IMR-90 (cell line): ENCODE results near the gene RSU1. TPM values are rescaled to one million over a fixed set of nuclear protein-coding genes. Genes with fewer than 3 reads are reported as not detected.

Experiments used
- ATAC-seq: fragments of 200-7000 bp; cut with Tn5 transposase; 2 replicates; pipeline ENCODE4 v1.9.1; 2020; ENCODE audit warnings: low read depth, mild to moderate bottlenecking, moderate library complexity
- BruUV-seq: library from RNA; stranded (reverse); fragments of 400-500 nt; replicated peaks from 2 replicates; lab custom pipeline; 2021; lab: Mats Ljungman, UMichigan
- CTCF ChIA-PET: fragments of 300-600 bp; formaldehyde crosslinking; extraction: SDS; loops from one replicate; lab custom pipeline; 2021; ENCODE audit warnings: antibody characterized with exemption; lab: Yijun Ruan, JAX
- POLR2A ChIA-PET: fragments of 300-600 bp; sonication (Branson Sonifier 250); formaldehyde crosslinking; loops from one replicate; lab custom pipeline; 2022; ENCODE audit warnings: antibody characterized with exemption; ENCODE audit not compliant: unreplicated experiment; lab: Charles Lee
- DNase-seq: peaks from one replicate; pipeline ENCODE4 v3.0.0; 2013
- H2AFZ ChIP-seq: replicated peaks from 2 replicates; pipeline ENCODE3; 2013; ENCODE audit warnings: low read length, mild to moderate bottlenecking; ENCODE audit not compliant: poor library complexity
- H2AK5ac ChIP-seq: 2 replicates; pipeline ENCODE4 v1.6.1; 2013; ENCODE audit warnings: low read depth, low read length, inconsistent platforms
- H2AK9ac ChIP-seq: replicated peaks from 2 replicates; pipeline ENCODE3; 2013; ENCODE audit warnings: mild to moderate bottlenecking, low read depth, low read length, moderate library complexity; ENCODE audit not compliant: poor library complexity
- H2BK120ac ChIP-seq: 2 replicates; pipeline ENCODE4 v1.6.1; 2013; ENCODE audit warnings: low read depth, low read length, inconsistent platforms
- H2BK15ac ChIP-seq: 3 replicates; pipeline ENCODE4 v1.6.1; 2013; ENCODE audit warnings: low read depth, low read length, inconsistent platforms
- H2BK20ac ChIP-seq: 2 replicates; pipeline ENCODE4 v1.6.1; 2013; ENCODE audit warnings: low read depth, mild to moderate bottlenecking, inconsistent platforms, low read length, moderate library complexity
- H2BK5ac ChIP-seq: 2 replicates; pipeline ENCODE4 v1.6.1; 2013; ENCODE audit warnings: mild to moderate bottlenecking, low read depth, low read length, inconsistent platforms; ENCODE audit not compliant: poor library complexity, severe bottlenecking
- H3K14ac ChIP-seq: replicated peaks from 2 replicates; pipeline ENCODE4 v1.6.1; 2013; ENCODE audit warnings: low read depth, low read length, inconsistent platforms
- H3K18ac ChIP-seq: 2 replicates; pipeline ENCODE4 v1.6.1; 2013; ENCODE audit warnings: low read depth, low read length, control low read depth
- H3K23ac ChIP-seq: 2 replicates; pipeline ENCODE4 v1.6.1; 2013; ENCODE audit warnings: low read depth, low read length, inconsistent platforms
- H3K27ac ChIP-seq: 2 replicates; pipeline ENCODE4 v1.5.1; 2013; ENCODE audit warnings: mild to moderate bottlenecking, control low read depth, low read length; ENCODE audit not compliant: insufficient read depth
- H3K27me3 ChIP-seq: 2 replicates; pipeline ENCODE4 v1.6.1; 2013; ENCODE audit warnings: low read length; ENCODE audit not compliant: control insufficient read depth, insufficient read depth
- H3K36me3 ChIP-seq: 2 replicates; pipeline ENCODE4 v1.6.1; 2013; ENCODE audit warnings: low read length, mixed read lengths; ENCODE audit not compliant: control insufficient read depth, insufficient read depth
- H3K4ac ChIP-seq: 2 replicates; pipeline ENCODE4 v1.6.1; 2013; ENCODE audit warnings: low read depth, low read length, inconsistent platforms
- H3K4me1 ChIP-seq: 2 replicates; pipeline ENCODE4 v1.6.1; 2013; ENCODE audit warnings: low read length, mixed read lengths; ENCODE audit not compliant: control insufficient read depth, insufficient read depth
- H3K4me2 ChIP-seq: 2 replicates; pipeline ENCODE4 v1.6.1; 2013; ENCODE audit warnings: low read depth, mild to moderate bottlenecking, control low read depth, low read length, moderate library complexity
- H3K4me3 ChIP-seq: 2 replicates; pipeline ENCODE4 v1.5.1; 2013; ENCODE audit warnings: low read depth, mild to moderate bottlenecking, control low read depth, low read length, moderate library complexity; ENCODE audit not compliant: insufficient read depth
- H3K56ac ChIP-seq: 2 replicates; pipeline ENCODE4 v1.6.1; 2013; ENCODE audit warnings: low read length, inconsistent platforms; ENCODE audit not compliant: insufficient read depth; ENCODE audit errors: extremely low read depth
- H3K79me1 ChIP-seq, 2 experiments: 2 replicates each; pipeline ENCODE4 v1.6.1; 2013; ENCODE audit warnings: low read length in 2 of 2, inconsistent platforms in 1 of 2, low read depth in 1 of 2
- H3K9ac ChIP-seq: 2 replicates; pipeline ENCODE4 v1.6.1; 2013; ENCODE audit warnings: low read depth, low read length, control low read depth
- H3K9me1 ChIP-seq: 2 replicates; pipeline ENCODE4 v1.6.1; 2013; ENCODE audit warnings: low read length, inconsistent platforms; ENCODE audit not compliant: insufficient read depth
- H3K9me3 ChIP-seq: 2 replicates; pipeline ENCODE4 v1.6.1; 2013; ENCODE audit warnings: low read length; ENCODE audit not compliant: control insufficient read depth, insufficient read depth
- H4K20me1 ChIP-seq: 2 replicates; pipeline ENCODE4 v1.6.1; 2013; ENCODE audit warnings: low read length, inconsistent platforms; ENCODE audit not compliant: insufficient read depth
- H4K5ac ChIP-seq: 2 replicates; pipeline ENCODE4 v1.6.1; 2013; ENCODE audit warnings: mild to moderate bottlenecking, low read depth, low read length, control low read depth
- H4K8ac ChIP-seq, 2 experiments: 2 replicates each; pipeline ENCODE4 v1.6.1; 2013; ENCODE audit warnings: low read depth in 2 of 2, low read length in 2 of 2, control low read depth in 1 of 2, inconsistent platforms in 1 of 2
- H4K91ac ChIP-seq: 2 replicates; pipeline ENCODE4 v1.6.1; 2013; ENCODE audit warnings: low read depth, low read length, inconsistent platforms; ENCODE audit not compliant: insufficient read depth
- CEBPB ChIP-seq: IDR thresholded peaks from 2 replicates; pipeline ENCODE4 v1.6.1; 2012; ENCODE audit warnings: low read depth, low read length, improper control_type of control experiment
- CHD1 ChIP-seq: IDR thresholded peaks from 2 replicates; pipeline ENCODE4 v1.6.1; 2012; ENCODE audit warnings: low read depth, low read length, improper control_type of control experiment
- MAFK ChIP-seq: IDR thresholded peaks from 2 replicates; pipeline ENCODE4 v1.6.1; 2012; ENCODE audit warnings: low read depth, low read length, improper control_type of control experiment
- MXI1 ChIP-seq: IDR thresholded peaks from 2 replicates; pipeline ENCODE4 v1.6.1; 2012; ENCODE audit warnings: low read depth, mild to moderate bottlenecking, low read length, moderate library complexity, borderline replicate concordance
- RAD21 ChIP-seq: IDR thresholded peaks from 2 replicates; pipeline ENCODE4 v1.6.1; 2012; ENCODE audit warnings: low read length, improper control_type of control experiment
- RFX5 ChIP-seq: IDR thresholded peaks from 2 replicates; pipeline ENCODE4 v1.8.0; 2012; ENCODE audit warnings: low read depth, mild to moderate bottlenecking, low read length, moderate library complexity
- SMC3 ChIP-seq: fragments of 150-350 bp; IDR thresholded peaks from 2 replicates; pipeline ENCODE4 v1.6.1; 2016; ENCODE audit warnings: low read depth, mild to moderate bottlenecking, antibody characterized with exemption, low read length, moderate library complexity
- WGBS, 2 experiments: methylation state at CpG; one replicate each; pipeline versions ENCODE4 v1.1.5 to v1.1.7; 2013; ENCODE audit warnings: missing lambda C conversion rate in 2 of 2; ENCODE audit not compliant: insufficient read length in 1 of 2; ENCODE audit errors: extremely low coverage in 2 of 2; 5-methylcytosine and 5-hydroxymethylcytosine counted together
- dilution Hi-C: fragments of 300-500 bp; cut with HindIII; formaldehyde crosslinking; loops from one replicate; pipeline ENCODE4 v1.14.3; 2018; ENCODE audit warnings: low sequenced_read_pairs; ENCODE audit not compliant: unreplicated experiment
- in situ Hi-C: fragments of 300-500 bp; cut with MboI; formaldehyde crosslinking; loops from 3 replicates; pipeline ENCODE4 v1.14.3; 2019; ENCODE audit warnings: low sequenced_read_pairs, inconsistent platforms, mixed read lengths
- intact Hi-C: fragments of 100-400 bp; cut with micrococcal nuclease; formaldehyde crosslinking; loops from 2 replicates; pipeline ENCODE4 v1.10.0; 2022
- polyA plus RNA-seq, 3 experiments: library from polyadenylated mRNA; depleted of rRNA; stranded (reverse); fragments of >200 nt; gene quantifications; 2 replicates each; pipeline ENCODE4 v1.2.3, GENCODE V29; 2012; ENCODE audit warnings: low replicate concordance in 1 of 3
- total RNA-seq: library from RNA; depleted of rRNA; stranded (reverse); fragments of >200 nt; gene quantifications from 2 replicates; pipeline ENCODE4 v1.2.3, GENCODE V29; 2012
- TF ChIP-seq, protein P1 (sequence below): conservative IDR thresholded peaks from 2 replicates; pipeline ENCODE4 v1.5.1; 2012; ENCODE audit warnings: mild to moderate bottlenecking, low read depth, low read length, improper control_type of control experiment
- TF ChIP-seq, protein P2 (sequence below): fragments of 150-350 bp; IDR thresholded peaks from 2 replicates; pipeline ENCODE4 v1.6.1; 2017; ENCODE audit warnings: mild to moderate bottlenecking, antibody characterized with exemption, low read length, low read depth

Gene RSU1
- total and polyA plus RNA-seq, 2 of the 4 experiments (the other 2 are of a cell fraction) = 134 to 148 TPM

DNA sequence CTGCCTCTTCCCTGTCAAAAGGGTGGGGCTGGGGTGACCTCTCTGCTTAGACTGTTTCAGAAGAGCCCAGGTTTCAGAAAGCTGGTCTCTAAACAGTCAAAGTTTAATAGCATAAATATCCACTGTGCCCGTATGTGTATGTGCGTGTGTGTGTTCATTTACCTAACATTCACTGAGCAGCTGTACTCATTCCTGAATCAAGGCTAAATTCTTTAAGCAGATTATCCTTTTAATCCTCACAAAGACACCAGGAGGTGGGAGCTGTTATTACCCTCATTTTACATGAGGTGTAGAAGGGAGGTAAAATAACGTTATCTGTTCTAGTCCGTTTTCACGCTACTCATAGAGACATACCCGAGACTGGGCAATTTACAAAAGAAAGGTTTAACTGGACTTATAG is 72.2 kb downstream of the RSU1 start:
- POLR2A ChIA-PET = no interaction called here
- intact Hi-C loops (no loop called here), in situ Hi-C loops (no loop called here), dilution Hi-C loops (no loop called here)
- Histone ChIP-seq H3K79me1 (peaks cover 14 to 24% of the 10 kb centered on the region in 2 experiments), H2BK15ac (no peak overlapping the region), H3K9ac (no peak overlapping the region), H2BK120ac (no peak overlapping the region), H3K4me3 (no peak overlapping the region), H2AK9ac (no peak overlapping the region), H4K5ac (no peak overlapping the region), H3K23ac (no peak overlapping the region), H3K9me3 (no peaks in the 10 kb centered on the region), H2BK20ac (no peak overlapping the region), H3K9me1 (peaks cover 5% of the 10 kb centered on the region; the same call in 1 of the 2 replicates), H4K20me1 (no peaks in the 10 kb centered on the region; the same call in 1 of the 2 replicates), H4K91ac (no peak overlapping the region), H3K27me3 (no peaks in the 10 kb centered on the region), H3K4me1 (no peaks in the 10 kb centered on the region), H3K56ac (no peak overlapping the region), H3K36me3 (peaks cover 7% of the 10 kb centered on the region), H3K27ac (no peak overlapping the region), H3K14ac (no peak overlapping the region), H2AK5ac (no peak overlapping the region), H3K4ac (no peak overlapping the region), H2BK5ac (no peak overlapping the region), H3K18ac (no peak overlapping the region), H2AFZ (no peak overlapping the region), H3K4me2 (no peak overlapping the region), H4K8ac (no peak overlapping the region)
- 93% methylated on average over 3 of the region's 6 CpGs; no CpG with 5 or more reads in 1 of the 2 experiments for WGBS, 2 experiments
- BruUV-seq = no TSS peak
- no peak for DNase-seq
- TF ChIP-seq RFX5 = no peak
- no peak for TF ChIP-seq CEBPB
- TF ChIP-seq, protein P1, sequence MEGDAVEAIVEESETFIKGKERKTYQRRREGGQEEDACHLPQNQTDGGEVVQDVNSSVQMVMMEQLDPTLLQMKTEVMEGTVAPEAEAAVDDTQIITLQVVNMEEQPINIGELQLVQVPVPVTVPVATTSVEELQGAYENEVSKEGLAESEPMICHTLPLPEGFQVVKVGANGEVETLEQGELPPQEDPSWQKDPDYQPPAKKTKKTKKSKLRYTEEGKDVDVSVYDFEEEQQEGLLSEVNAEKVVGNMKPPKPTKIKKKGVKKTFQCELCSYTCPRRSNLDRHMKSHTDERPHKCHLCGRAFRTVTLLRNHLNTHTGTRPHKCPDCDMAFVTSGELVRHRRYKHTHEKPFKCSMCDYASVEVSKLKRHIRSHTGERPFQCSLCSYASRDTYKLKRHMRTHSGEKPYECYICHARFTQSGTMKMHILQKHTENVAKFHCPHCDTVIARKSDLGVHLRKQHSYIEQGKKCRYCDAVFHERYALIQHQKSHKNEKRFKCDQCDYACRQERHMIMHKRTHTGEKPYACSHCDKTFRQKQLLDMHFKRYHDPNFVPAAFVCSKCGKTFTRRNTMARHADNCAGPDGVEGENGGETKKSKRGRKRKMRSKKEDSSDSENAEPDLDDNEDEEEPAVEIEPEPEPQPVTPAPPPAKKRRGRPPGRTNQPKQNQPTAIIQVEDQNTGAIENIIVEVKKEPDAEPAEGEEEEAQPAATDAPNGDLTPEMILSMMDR = no peak
- no peak for TF ChIP-seq MXI1
- TF ChIP-seq RAD21 = no peak
- TF ChIP-seq CHD1 = no peak
- no peak for TF ChIP-seq SMC3
- TF ChIP-seq, protein P2, sequence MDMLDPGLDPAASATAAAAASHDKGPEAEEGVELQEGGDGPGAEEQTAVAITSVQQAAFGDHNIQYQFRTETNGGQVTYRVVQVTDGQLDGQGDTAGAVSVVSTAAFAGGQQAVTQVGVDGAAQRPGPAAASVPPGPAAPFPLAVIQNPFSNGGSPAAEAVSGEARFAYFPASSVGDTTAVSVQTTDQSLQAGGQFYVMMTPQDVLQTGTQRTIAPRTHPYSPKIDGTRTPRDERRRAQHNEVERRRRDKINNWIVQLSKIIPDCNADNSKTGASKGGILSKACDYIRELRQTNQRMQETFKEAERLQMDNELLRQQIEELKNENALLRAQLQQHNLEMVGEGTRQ = no peak
- no peak for TF ChIP-seq MAFK
- no peak for ATAC-seq
- CTCF ChIA-PET = interaction anchor here (0.6 kb wide), 1 partner anchor 9 kb away, joined by 3 read pairs; no protein-coding TSS in a partner anchor
